GM12878 (cell line): ENCODE measurements around the gene RCC1.

Experiments used
- ASH2L ChIP-seq: fragments of 300-600, 200-600 bp; sonication (generic); IDR thresholded peaks from 2 replicates; pipeline ENCODE4 v1.6.1; 2017; ENCODE audit warnings: low read depth, mild to moderate bottlenecking, borderline replicate concordance
- IKZF1 ChIP-seq: fragments of 450-650 bp; conservative IDR thresholded peaks from 2 replicates; pipeline ENCODE4 v1.6.1; 2017; ENCODE audit warnings: antibody characterized with exemption, mild to moderate bottlenecking
- NR2C2 ChIP-seq: IDR thresholded peaks from 2 replicates; pipeline ENCODE4 v1.6.1; 2011; ENCODE audit warnings: borderline replicate concordance, low read depth; ENCODE audit not compliant: control insufficient read depth, insufficient read length
- SMAD1 ChIP-seq: fragments of 450-650 bp; IDR thresholded peaks from 2 replicates; pipeline ENCODE4 v1.6.1; 2018; ENCODE audit warnings: mild to moderate bottlenecking, low read depth; ENCODE audit not compliant: partially characterized antibody
- TCF12 ChIP-seq: IDR thresholded peaks from 2 replicates; pipeline ENCODE4 v1.6.1; 2011; ENCODE audit warnings: low read depth, mild to moderate bottlenecking, low read length
- TCF3 ChIP-seq: IDR thresholded peaks from 2 replicates; pipeline ENCODE4 v1.6.1; 2012; ENCODE audit warnings: low read depth, mild to moderate bottlenecking, low read length, borderline replicate concordance; ENCODE audit not compliant: insufficient read depth
- TF ChIP-seq, protein P1 (sequence below), 3 experiments: IDR thresholded peaks in 2 of 3; conservative IDR thresholded peaks in 1 of 3; 2 replicates each; pipeline ENCODE4 v1.5.1; 2011; ENCODE audit warnings: low read depth in 3 of 3, low read length in 3 of 3, mild to moderate bottlenecking in 3 of 3, control low read depth in 2 of 3, moderate library complexity in 2 of 3, inconsistent platforms in 1 of 3, mixed read lengths in 1 of 3; ENCODE audit not compliant: control insufficient read depth in 2 of 3, insufficient read depth in 1 of 3; ENCODE audit errors: extremely low read depth in 1 of 3
- TF ChIP-seq, protein P2 (sequence below): fragments of 450-650 bp; IDR thresholded peaks from 2 replicates; pipeline ENCODE4 v1.6.1; 2017; ENCODE audit warnings: mild to moderate bottlenecking, moderate library complexity

- TF ChIP-seq, protein P1, sequence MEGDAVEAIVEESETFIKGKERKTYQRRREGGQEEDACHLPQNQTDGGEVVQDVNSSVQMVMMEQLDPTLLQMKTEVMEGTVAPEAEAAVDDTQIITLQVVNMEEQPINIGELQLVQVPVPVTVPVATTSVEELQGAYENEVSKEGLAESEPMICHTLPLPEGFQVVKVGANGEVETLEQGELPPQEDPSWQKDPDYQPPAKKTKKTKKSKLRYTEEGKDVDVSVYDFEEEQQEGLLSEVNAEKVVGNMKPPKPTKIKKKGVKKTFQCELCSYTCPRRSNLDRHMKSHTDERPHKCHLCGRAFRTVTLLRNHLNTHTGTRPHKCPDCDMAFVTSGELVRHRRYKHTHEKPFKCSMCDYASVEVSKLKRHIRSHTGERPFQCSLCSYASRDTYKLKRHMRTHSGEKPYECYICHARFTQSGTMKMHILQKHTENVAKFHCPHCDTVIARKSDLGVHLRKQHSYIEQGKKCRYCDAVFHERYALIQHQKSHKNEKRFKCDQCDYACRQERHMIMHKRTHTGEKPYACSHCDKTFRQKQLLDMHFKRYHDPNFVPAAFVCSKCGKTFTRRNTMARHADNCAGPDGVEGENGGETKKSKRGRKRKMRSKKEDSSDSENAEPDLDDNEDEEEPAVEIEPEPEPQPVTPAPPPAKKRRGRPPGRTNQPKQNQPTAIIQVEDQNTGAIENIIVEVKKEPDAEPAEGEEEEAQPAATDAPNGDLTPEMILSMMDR (IDR thresholded peaks at IDR 0.05 in 2 of 3, conservative IDR thresholded peaks at IDR 0.05 in 1 of 3; ENCODE audit: control insufficient read depth in 2 of 3, extremely low read depth in 1 of 3, insufficient read depth in 1 of 3, low read depth in 3 of 3, low read length in 3 of 3): no peak
- TF ChIP-seq ASH2L (no peak), IKZF1 (no peak), SMAD1 (no peak), TCF12 (no peak), TCF3 (no peak), NR2C2 (no peak)
- TF ChIP-seq, protein P2, sequence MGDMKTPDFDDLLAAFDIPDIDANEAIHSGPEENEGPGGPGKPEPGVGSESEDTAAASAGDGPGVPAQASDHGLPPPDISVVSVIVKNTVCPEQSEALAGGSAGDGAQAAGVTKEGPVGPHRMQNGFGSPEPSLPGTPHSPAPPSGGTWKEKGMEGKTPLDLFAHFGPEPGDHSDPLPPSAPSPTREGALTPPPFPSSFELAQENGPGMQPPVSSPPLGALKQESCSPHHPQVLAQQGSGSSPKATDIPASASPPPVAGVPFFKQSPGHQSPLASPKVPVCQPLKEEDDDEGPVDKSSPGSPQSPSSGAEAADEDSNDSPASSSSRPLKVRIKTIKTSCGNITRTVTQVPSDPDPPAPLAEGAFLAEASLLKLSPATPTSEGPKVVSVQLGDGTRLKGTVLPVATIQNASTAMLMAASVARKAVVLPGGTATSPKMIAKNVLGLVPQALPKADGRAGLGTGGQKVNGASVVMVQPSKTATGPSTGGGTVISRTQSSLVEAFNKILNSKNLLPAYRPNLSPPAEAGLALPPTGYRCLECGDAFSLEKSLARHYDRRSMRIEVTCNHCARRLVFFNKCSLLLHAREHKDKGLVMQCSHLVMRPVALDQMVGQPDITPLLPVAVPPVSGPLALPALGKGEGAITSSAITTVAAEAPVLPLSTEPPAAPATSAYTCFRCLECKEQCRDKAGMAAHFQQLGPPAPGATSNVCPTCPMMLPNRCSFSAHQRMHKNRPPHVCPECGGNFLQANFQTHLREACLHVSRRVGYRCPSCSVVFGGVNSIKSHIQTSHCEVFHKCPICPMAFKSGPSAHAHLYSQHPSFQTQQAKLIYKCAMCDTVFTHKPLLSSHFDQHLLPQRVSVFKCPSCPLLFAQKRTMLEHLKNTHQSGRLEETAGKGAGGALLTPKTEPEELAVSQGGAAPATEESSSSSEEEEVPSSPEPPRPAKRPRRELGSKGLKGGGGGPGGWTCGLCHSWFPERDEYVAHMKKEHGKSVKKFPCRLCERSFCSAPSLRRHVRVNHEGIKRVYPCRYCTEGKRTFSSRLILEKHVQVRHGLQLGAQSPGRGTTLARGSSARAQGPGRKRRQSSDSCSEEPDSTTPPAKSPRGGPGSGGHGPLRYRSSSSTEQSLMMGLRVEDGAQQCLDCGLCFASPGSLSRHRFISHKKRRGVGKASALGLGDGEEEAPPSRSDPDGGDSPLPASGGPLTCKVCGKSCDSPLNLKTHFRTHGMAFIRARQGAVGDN: no peak; the same call in 1 of the 2 replicates
These were observed 73.6 kb downstream of the RCC1 start for GRCh38 chr1:28579401-28579800.
